ENCODE results near the gene CPTP.

DNA sequence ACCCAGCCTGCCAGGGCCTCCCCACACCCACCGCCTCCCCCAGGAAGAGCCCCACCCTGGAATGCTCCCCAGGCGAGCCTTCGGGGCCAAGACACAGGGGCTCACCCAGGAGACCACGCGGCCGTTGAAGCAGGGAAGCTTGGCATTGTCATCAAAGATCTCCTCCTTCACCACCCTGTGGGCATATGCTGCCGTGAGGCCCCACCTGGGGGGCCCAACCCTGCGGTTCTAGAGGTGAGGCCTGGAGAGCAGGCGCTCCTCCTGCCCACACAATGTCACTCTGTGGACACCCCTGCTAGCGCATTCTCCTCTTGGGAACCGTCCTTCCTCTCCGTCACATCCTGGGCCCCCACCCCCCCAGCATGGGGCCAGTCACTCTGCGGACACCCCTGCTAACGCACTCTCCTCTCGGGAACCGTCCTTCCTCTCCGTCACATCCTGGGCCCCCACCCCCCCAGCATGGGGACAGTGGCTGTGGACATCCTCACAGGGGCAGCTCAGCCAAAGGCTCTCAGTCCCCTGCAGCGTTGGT is 18.0 kb downstream of the CPTP start:
- TF ChIP-seq CTCF (conservative IDR thresholded peaks at IDR 0.05; ENCODE audit: low read depth, low read length) (no peak), EZH2 (IDR thresholded peaks at IDR 0.05; ENCODE audit: low read length, unreplicated experiment) (no peak)

Measured in PC-3 (cell line).